Gastrocnemius medialis (tissue), 4 donors: ENCODE measurements around the gene UROS. TPM values are rescaled to one million over a fixed set of nuclear protein-coding genes. Genes with fewer than 3 reads are reported as not detected.

Experiments
- ATAC-seq, 2 donors: fragments of 150-250 bp; one replicate each; pipeline ENCODE4 v1.9.1; 2016
- DNase-seq, 2 donors: peaks; one replicate each; pipeline ENCODE4 v3.0.0-alpha.2; 2019
- H3K27ac ChIP-seq, 4 donors: fragments of 200-600 bp; sonication (generic); 1 replicate in 1 of 4; 2 replicates in 3 of 4; pipeline ENCODE4 v1.5.1; 2016 to 2018; ENCODE audit warnings: mild to moderate bottlenecking in 2 of 4, moderate library complexity in 1 of 4
- H3K27me3 ChIP-seq, 3 donors: fragments of 200-600 bp; sonication (generic) in 2 of 3; 1 replicate in 1 of 3; 2 replicates in 2 of 3; pipeline versions ENCODE4 v1.5.1 to v1.6.0; 2016 to 2019; ENCODE audit warnings: mild to moderate bottlenecking in 1 of 3, moderate library complexity in 1 of 3
- H3K36me3 ChIP-seq, 2 donors: fragments of 200-600 bp; sonication (generic) in 1 of 2; one replicate each; pipeline ENCODE4 v1.5.1; 2017 to 2018
- H3K4me1 ChIP-seq, 2 donors: fragments of 200-600 bp; sonication (generic) in 1 of 2; one replicate each; pipeline ENCODE4 v1.5.1; 2016 to 2017; ENCODE audit warnings: mild to moderate bottlenecking in 2 of 2
- H3K4me3 ChIP-seq, 4 donors: fragments of 200-600 bp; sonication (generic) in 3 of 4; 1 replicate in 1 of 4; 2 replicates in 3 of 4; pipeline ENCODE4 v1.5.1; 2016 to 2019; ENCODE audit warnings: mild to moderate bottlenecking in 2 of 4
- H3K9me3 ChIP-seq, 3 donors: fragments of 200-600 bp; sonication (generic) in 2 of 3; 1 replicate in 1 of 3; 2 replicates in 2 of 3; pipeline ENCODE4 v1.5.1; 2016 to 2019
- CTCF ChIP-seq, 5 experiments: fragments of 450-650 bp in 3 of 5; fragments of 200-600 bp in 2 of 5; sonication (generic) in 2 of 5; IDR thresholded peaks in 4 of 5; conservative IDR thresholded peaks in 1 of 5; 1 replicate in 4 of 5; 2 replicates in 1 of 5; pipeline ENCODE4 v1.5.1; 2016 to 2019; ENCODE audit warnings: antibody characterized with exemption in 5 of 5, mild to moderate bottlenecking in 3 of 5, moderate library complexity in 3 of 5
- POLR2A ChIP-seq, 2 donors: fragments of 450-650 bp; IDR thresholded peaks; one replicate each; pipeline ENCODE4 v1.6.1; 2017; ENCODE audit warnings: antibody characterized with exemption in 2 of 2, mild to moderate bottlenecking in 2 of 2, moderate library complexity in 2 of 2
- in situ Hi-C, 4 donors: fragments of 200-750 bp; cut with MboI; loops; one replicate each; pipeline versions ENCODE4 v1.15.0 to v1.8.0; 2017; ENCODE audit warnings: low sequenced_read_pairs in 4 of 4
- intact Hi-C: fragments of 100-400 bp; cut with DNase I; formaldehyde crosslinking; loops from one replicate; pipeline ENCODE4 v1.15.1; 2023; ENCODE audit warnings: low total_unique reads
- total RNA-seq, 4 donors: library from RNA; depleted of rRNA; stranded (reverse); fragments of >200 nt; gene quantifications; one replicate each; pipeline versions ENCODE4 v1.1.0 to v1.2.3, GENCODE V29; 2016

The UROS gene
- total RNA-seq, 4 donors from 2014 or later: 29.1 to 78.2 (median 64.2) TPM

DNA sequence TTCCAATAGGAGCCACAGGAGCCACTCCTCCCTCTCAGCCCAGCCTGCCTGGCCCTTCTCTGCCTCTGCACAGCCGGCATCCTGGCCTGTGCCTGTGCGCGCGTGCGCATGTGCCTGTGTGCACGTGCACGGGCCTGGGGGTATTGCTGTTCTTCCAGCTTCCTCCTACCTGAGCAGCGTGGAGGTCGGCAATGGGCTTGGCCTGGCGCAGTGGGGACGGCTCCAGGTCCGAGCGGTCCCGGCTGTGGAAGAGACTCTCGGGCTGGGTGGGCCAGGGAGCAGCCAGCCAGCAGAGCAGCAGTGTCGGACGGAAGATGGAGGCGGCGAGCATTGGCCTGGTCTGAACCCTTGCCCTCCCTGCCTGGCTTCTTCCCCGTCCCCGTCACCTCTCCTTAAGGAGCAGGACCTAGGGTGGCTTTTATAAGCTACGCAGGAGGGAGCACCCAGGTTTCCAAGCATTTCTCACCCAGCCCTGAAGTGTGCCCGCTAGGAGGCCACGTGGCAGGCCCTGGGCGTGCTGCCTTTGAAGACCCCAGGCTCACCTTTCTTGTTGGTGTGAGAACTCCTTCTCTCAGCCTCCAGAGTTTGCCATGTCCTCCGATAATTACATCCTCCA, 47.5 kb downstream of the UROS start, which contains the start of gene MMP21:
Gene MMP21, minus strand, starts transcription at position 331 of the 616 bp plus-strand sequence. Its CDS starts 0 bp downstream, at position 331.
- H3K27me3 ChIP-seq: no peaks in the 10 kb centered on the region
- no peaks in the 10 kb centered on the region for H3K4me1 ChIP-seq
- ATAC-seq (no peak), DNase-seq (no peak)
- no peak within 1 kb of the TSS for H3K4me3 ChIP-seq
- H3K9me3 ChIP-seq: no peaks in the 10 kb centered on the region
- no peak within 1 kb of the TSS for H3K27ac ChIP-seq
- intact Hi-C loops (no loop called here), in situ Hi-C loops (no loop called here)
- no peak for TF ChIP-seq POLR2A (IDR thresholded peaks at IDR 0.05)
- TF ChIP-seq CTCF (IDR thresholded peaks at IDR 0.05 in 4 of 5, conservative IDR thresholded peaks at IDR 0.05 in 1 of 5): no peak
- no peaks in the 10 kb centered on the region for H3K36me3 ChIP-seq

GRCh38 chr10:125774581-125775191, 48.4 kb downstream of the UROS start:
- TF ChIP-seq CTCF (IDR thresholded peaks at IDR 0.05 in 4 of 5, conservative IDR thresholded peaks at IDR 0.05 in 1 of 5) (no peak), POLR2A (IDR thresholded peaks at IDR 0.05) (no peak)
- Histone ChIP-seq H3K9me3 (no peaks in the 10 kb centered on the region), H3K4me3 (no peak overlapping the region), H3K27ac (no peak overlapping the region), H3K4me1 (no peaks in the 10 kb centered on the region), H3K27me3 (no peaks in the 10 kb centered on the region), H3K36me3 (no peaks in the 10 kb centered on the region)
- no peak for ATAC-seq
- intact Hi-C loops (no loop called here), in situ Hi-C loops (no loop called here)
- no peak for DNase-seq

DNA sequence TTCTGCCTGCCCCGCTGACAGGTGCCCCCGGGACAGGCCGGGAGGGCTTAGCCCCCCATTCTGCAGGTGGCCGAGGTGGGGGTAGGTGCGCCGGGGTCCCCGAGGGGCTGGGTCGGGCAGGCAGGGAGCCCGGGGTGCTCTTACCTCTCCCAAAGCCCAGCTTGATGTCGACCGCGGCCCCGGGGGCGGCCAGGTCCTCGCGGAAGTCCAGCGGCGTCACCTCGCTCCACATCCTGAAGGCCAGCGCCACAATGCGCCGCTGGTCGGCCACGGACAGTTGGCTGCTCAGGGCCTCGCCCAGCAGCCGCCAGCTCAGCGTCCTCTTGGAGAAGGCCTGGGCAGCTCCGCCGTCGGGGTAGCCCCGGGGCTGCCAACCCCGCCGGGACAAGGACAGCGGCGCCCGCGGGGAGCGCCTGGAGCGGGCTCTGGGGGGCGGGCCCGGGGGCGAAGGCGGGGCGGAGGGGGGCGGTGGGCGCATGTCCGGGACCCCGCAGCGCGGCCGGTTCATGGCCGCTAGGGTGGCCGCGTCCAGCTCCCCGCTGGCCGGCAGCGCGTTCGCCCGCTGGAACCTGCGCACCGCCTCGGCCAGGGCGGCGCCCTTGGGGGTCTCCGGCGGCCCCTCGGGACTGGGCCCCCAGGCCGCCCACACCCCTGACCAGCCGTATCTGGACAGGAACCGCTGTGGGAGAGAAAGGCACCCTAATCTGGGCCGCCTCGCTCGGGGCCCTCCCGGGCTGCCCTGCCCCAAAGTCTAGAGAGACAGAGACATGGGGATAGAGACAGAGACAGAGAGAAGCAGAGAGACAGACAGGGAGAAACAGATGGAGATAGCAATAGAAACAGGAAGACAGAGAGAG, 49.1 kb downstream of the UROS start:
- ATAC-seq: no peak

DNA sequence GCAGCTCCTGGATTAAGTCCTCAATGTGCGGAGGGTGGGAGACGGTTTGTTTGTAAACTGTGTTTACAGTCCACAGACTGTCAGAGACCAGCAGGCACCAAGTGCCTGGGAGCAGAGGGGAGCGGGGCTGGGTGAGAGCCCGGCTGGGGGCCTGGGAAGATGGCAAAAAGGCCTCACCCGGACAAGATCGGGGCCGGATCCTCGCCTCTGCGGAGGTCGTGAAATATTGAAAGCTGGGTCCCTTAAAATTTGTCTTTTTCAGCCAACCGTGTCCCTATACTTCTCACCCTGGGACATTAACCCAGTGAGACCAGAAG, 50.2 kb downstream of the UROS start:
- no peak overlapping the region for H3K27ac ChIP-seq
- in situ Hi-C loops (no loop called here), intact Hi-C loops (no loop called here)
- no peak overlapping the region for H3K4me3 ChIP-seq
- no peaks in the 10 kb centered on the region for H3K36me3 ChIP-seq
- DNase-seq: no peak
- no peaks in the 10 kb centered on the region for H3K27me3 ChIP-seq
- ATAC-seq: no peak
- H3K9me3 ChIP-seq: no peaks in the 10 kb centered on the region
- no peaks in the 10 kb centered on the region for H3K4me1 ChIP-seq
- no peak for TF ChIP-seq CTCF (IDR thresholded peaks at IDR 0.05 in 4 of 5, conservative IDR thresholded peaks at IDR 0.05 in 1 of 5)
- TF ChIP-seq POLR2A (IDR thresholded peaks at IDR 0.05): no peak

More for the DNA sequence above, 49.1 kb downstream of the UROS start:
- H3K36me3 ChIP-seq: no peaks in the 10 kb centered on the region
- in situ Hi-C loops: no loop called here
- H3K27ac ChIP-seq: no peak overlapping the region
- intact Hi-C loops: no loop called here
- DNase-seq: no peak
- no peak overlapping the region for H3K4me3 ChIP-seq
- TF ChIP-seq CTCF (IDR thresholded peaks at IDR 0.05 in 4 of 5, conservative IDR thresholded peaks at IDR 0.05 in 1 of 5) (no peak), POLR2A (IDR thresholded peaks at IDR 0.05) (no peak)
- no peaks in the 10 kb centered on the region for H3K9me3 ChIP-seq
- H3K27me3 ChIP-seq: no peaks in the 10 kb centered on the region
- H3K4me1 ChIP-seq: no peaks in the 10 kb centered on the region
